GM13977 (cell line): ENCODE measurements around the gene LMX1A.

Experiments used
- DNase-seq: peaks from one replicate; pipeline ENCODE4 v3.0.0; 2012; ENCODE audit warnings: low spot score
- in situ Hi-C: fragments of 300-500 bp; cut with MboI; formaldehyde crosslinking; loops from one replicate; pipeline ENCODE4 v1.12.0; 2022; ENCODE audit warnings: low sequenced_read_pairs, low pct_unique_long_range_greater_than_20kb, mixed read lengths, inconsistent platforms; ENCODE audit not compliant: unreplicated experiment
- TF ChIP-seq, protein P1 (sequence below): IDR thresholded peaks from 2 replicates; pipeline ENCODE4 v1.5.1; 2012; ENCODE audit warnings: mild to moderate bottlenecking, control low read depth; ENCODE audit not compliant: insufficient read depth; ENCODE audit errors: extremely low read depth, missing control alignments

Gene LMX1A

DNA sequence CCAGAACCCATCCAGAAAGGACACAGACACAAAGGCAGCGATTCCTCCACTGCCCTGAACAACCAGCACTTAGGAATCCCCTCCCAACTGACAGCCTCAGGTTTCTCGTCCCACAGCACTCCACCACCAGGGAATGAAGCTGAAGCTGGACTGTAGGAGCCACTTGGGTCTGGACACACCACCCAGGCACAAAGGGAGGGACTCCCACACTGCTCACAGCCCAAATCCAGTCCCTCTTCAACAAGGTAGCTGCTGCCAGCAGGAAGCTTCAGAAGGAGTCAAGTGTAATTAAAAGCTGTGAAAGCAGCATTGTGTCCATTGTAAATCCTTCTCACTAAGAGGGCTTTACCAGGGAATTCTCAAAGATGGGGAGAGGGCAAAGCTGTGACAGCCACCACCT, 29.0 kb downstream of the LMX1A start:
- in situ Hi-C loops = no loop called here
- TF ChIP-seq, protein P1, sequence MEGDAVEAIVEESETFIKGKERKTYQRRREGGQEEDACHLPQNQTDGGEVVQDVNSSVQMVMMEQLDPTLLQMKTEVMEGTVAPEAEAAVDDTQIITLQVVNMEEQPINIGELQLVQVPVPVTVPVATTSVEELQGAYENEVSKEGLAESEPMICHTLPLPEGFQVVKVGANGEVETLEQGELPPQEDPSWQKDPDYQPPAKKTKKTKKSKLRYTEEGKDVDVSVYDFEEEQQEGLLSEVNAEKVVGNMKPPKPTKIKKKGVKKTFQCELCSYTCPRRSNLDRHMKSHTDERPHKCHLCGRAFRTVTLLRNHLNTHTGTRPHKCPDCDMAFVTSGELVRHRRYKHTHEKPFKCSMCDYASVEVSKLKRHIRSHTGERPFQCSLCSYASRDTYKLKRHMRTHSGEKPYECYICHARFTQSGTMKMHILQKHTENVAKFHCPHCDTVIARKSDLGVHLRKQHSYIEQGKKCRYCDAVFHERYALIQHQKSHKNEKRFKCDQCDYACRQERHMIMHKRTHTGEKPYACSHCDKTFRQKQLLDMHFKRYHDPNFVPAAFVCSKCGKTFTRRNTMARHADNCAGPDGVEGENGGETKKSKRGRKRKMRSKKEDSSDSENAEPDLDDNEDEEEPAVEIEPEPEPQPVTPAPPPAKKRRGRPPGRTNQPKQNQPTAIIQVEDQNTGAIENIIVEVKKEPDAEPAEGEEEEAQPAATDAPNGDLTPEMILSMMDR = no peak
- no peak for DNase-seq

DNA sequence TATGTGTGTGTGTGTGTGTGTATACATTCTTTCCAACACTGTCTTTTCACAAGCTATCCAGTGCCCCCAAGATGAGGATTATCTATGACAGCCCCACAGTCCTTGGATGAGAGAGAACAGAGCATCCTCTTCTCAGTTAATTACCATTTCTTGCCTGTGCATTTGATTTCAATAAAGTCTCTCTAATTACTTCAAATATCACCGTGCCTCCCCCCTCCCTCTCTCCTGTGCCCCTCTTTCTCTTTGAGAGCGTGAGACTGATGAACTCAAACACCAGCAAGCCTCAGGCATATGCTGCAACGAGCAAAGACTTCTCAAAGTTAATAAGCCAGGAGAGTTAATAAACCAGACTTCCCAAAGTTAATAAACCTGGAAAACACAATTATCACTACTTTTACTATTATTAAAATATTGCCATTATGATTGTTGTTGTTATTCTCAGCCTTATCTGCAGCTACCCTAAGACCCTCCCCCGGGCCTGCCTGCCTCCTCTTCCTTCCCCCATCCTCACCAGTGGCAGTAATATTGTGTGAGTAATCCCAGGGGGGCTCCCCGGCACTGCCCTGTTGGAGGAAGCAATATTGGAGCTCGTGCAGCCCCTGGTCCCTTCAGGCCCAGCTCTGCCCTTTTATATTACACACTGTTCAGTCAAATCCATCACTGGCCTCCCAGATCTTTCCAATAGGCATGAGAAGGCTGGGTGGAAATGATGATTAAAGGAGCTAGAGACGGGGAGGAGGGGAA, 30.9 kb downstream of the LMX1A start:
- in situ Hi-C loops = no loop called here
- DNase-seq = no peak
- TF ChIP-seq, protein P1 = no peak

- in situ Hi-C loops = no loop called here
- TF ChIP-seq, protein P1 = no peak
- DNase-seq = no peak
Observed at GRCh38 chr1:165324050-165324449, 32.5 kb downstream of the LMX1A start.

GRCh38 chr1:165317612-165318011, 38.9 kb downstream of the LMX1A start:
- in situ Hi-C loops = no loop called here
- TF ChIP-seq, protein P1 = no peak

GRCh38 chr1:165316153-165316772, 40.3 kb downstream of the LMX1A start:
- TF ChIP-seq, protein P1 = no peak
- in situ Hi-C loops = no loop called here

More at GRCh38 chr1:165317612-165318011, 38.9 kb downstream of the LMX1A start:
- DNase-seq = no peak

DNA sequence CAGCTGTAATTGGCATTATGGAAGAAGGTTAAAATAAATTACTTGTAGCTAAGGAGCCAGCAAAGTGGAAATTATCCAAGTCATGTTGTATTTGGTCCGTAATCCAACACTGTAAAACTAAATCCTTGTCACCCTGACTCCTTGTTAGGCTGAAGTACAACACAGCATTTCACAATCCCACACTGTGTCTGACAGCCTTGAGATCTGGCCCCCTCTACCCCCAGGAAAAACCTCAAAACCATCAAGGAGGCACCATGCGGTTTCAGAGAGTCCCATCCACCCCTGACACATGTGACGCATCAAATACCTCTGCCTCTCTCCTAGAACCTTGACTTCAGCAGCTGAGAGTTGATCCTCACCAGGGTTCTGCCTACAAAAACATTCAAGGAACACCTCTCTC, 41.0 kb downstream of the LMX1A start:
- DNase-seq = no peak
- TF ChIP-seq, protein P1 = no peak
- in situ Hi-C loops = no loop called here

More at GRCh38 chr1:165316153-165316772, 40.3 kb downstream of the LMX1A start:
- DNase-seq = no peak
